Duodenal mucosa (tissue), 2 donors: ENCODE data around the gene C3orf62.

Experiments used
- H3K27ac ChIP-seq: one replicate; pipeline ENCODE4 v1.7.0; 2013; ENCODE audit warnings: low read depth, low read length
- H3K27me3 ChIP-seq, 2 donors: one replicate each; pipeline ENCODE4 v1.7.0; 2013; ENCODE audit warnings: low read length in 2 of 2, control low read depth in 1 of 2; ENCODE audit not compliant: insufficient read depth in 2 of 2, control insufficient read depth in 1 of 2
- H3K36me3 ChIP-seq, 2 donors: one replicate each; pipeline ENCODE4 v1.7.0; 2013; ENCODE audit warnings: low read length in 2 of 2, control low read depth in 1 of 2; ENCODE audit not compliant: insufficient read depth in 2 of 2, control insufficient read depth in 1 of 2
- H3K4me1 ChIP-seq, 2 donors: one replicate each; pipeline ENCODE4 v1.7.0; 2013; ENCODE audit warnings: low read length in 2 of 2, control low read depth in 1 of 2; ENCODE audit not compliant: insufficient read depth in 2 of 2, control insufficient read depth in 1 of 2
- H3K4me3 ChIP-seq, 2 donors: one replicate each; pipeline ENCODE4 v1.7.0; 2013; ENCODE audit warnings: low read length in 2 of 2, low read depth in 1 of 2
- H3K9ac ChIP-seq, 2 donors: one replicate each; pipeline ENCODE4 v1.7.0; 2013; ENCODE audit warnings: low read length in 2 of 2, low read depth in 1 of 2
- H3K9me3 ChIP-seq, 2 donors: one replicate each; pipeline ENCODE4 v1.7.0; 2013; ENCODE audit warnings: low read length in 2 of 2, control low read depth in 1 of 2; ENCODE audit not compliant: control insufficient read depth in 1 of 2

Gene C3orf62

DNA sequence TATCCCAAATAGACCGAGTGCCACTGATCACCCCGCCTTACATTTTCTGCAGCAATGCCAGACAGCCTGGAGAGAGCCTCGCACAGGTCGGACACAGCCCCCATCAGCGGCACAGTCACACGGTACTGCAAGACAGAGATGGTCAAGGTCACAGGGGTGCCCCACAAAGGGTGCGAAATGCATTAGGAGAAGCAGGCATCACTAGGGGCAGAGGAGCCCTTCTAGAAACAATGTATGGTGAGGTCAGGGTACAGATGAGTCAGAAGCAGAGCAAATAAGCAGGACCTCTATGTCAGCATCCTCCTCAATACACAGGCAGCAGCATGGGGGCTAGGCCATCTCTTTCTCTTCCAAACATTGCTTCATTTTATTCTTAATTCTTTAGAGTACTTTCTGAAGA, 21.5 kb upstream of the C3orf62 start:
- no peak overlapping the region for H3K27ac ChIP-seq
- no peak overlapping the region for H3K4me3 ChIP-seq
- H3K27me3 ChIP-seq: no peaks in the 10 kb centered on the region
- peaks cover 53 to 81% of the 10 kb centered on the region in 2 donors for H3K36me3 ChIP-seq
- no peak overlapping the region for H3K9ac ChIP-seq
- no peaks in the 10 kb centered on the region for H3K4me1 ChIP-seq
- H3K9me3 ChIP-seq: no peaks in the 10 kb centered on the region

DNA sequence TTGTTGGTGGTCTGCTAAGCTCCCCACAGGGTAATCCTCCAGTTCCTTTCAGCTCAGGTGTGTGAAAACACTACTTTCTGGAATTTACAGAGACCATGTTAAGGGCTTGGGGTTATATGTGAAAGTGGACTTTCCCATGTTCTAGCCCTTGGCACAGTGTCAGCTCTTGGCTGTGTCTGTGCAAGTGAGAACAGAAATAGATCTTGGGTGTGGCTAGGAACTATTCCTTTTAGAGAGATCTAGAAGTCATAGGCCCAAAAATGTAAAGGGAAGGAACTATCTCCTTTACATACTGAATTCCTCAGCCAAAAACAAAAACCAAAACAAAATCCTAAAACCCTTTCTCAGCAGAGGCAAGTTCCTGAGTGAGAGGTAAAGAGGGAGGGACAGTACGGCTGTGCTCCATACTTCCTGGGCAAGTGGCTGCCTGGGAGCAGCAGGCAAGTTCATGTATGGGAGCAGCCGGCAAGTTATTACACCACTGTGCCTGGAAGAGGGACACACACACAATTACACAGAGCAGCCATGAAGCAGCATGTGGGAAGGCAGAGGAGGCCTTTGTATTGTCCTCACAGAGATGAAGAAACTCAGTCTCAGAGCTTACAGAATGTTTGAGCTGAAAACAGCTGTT, 19.9 kb upstream of the C3orf62 start:
- H3K27ac ChIP-seq: peak overlapping the region; percentile 33
- H3K9me3 ChIP-seq: no peaks in the 10 kb centered on the region
- no peak overlapping the region for H3K4me3 ChIP-seq
- no peaks in the 10 kb centered on the region for H3K4me1 ChIP-seq
- H3K36me3 ChIP-seq: peaks cover 44 to 78% of the 10 kb centered on the region in 2 donors
- no peak overlapping the region for H3K9ac ChIP-seq
- H3K27me3 ChIP-seq: no peaks in the 10 kb centered on the region

DNA sequence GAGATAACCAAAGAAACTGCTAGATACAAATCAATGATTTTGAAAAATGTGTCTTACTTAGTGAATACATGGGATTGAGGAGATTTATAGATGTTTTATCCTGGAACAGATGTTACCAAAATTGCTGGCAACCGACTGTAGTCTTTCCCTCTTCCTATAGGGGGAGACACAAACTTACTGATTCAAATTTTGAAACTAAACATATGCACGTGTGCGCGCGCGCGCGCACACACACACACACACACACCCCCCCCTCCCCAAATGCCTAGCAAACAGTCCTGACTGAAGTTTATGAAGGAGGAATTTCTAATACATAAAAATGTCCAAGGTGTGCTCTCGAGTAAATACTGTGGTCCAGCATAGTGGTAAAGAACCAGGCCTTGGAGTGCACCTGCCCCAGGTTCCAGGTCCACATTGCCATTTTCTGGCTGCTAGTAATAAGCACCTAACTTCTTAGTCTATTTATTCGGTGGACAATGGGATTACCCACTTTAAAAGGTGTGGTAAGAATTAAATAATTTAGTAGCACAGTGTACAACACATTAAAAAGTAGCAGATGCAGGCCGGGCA, 18.5 kb upstream of the C3orf62 start:
- Histone ChIP-seq H3K9me3 (no peaks in the 10 kb centered on the region), H3K4me1 (no peaks in the 10 kb centered on the region), H3K4me3 (no peak overlapping the region), H3K27ac (no peak overlapping the region), H3K27me3 (no peaks in the 10 kb centered on the region), H3K36me3 (peaks cover 42 to 70% of the 10 kb centered on the region in 2 donors), H3K9ac (no peak overlapping the region)

DNA sequence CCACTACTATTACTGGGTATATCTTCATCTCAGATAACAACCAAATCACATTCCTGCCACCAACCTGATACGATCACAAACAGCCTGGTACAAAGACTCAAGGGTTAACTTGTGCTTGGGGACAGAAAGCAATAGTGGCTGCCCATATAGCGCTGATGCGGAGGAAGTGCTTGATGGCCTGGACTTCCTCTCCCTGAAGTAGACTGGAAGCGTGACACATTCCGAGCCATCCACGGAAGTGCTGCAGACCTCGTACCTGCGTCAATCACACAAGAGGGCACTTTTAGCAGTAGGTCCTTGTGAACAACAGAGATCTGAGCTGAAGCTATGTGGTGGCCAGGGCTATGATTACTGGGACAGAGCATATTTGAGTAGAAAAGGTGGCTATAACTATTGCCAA, 17.3 kb upstream of the C3orf62 start:
- Histone ChIP-seq H3K27me3 (no peaks in the 10 kb centered on the region), H3K9me3 (no peaks in the 10 kb centered on the region), H3K9ac (no peak overlapping the region), H3K4me3 (no peak overlapping the region), H3K27ac (no peak overlapping the region), H3K36me3 (peaks cover 32 to 71% of the 10 kb centered on the region in 2 donors), H3K4me1 (no peaks in the 10 kb centered on the region)

DNA sequence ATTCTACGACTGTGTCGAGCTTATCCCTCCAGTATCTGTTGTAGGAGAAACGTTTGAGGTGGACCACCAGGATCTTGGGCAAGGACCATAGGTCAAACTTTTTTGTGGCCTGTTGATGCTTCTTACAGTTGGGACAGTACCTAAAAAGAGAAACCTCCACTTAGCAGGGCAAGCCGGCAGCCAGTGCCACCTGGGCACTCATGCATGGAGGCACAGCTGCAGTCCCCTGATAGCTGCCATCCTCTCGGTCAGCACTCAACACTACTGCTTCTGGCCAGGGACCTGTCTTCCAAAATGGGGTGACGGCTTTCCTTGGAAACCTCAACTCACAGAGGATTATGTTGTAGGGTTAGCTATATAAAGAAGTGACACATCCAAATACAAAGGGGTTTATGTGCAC, 7.0 kb upstream of the C3orf62 start:
- no peak overlapping the region for H3K4me3 ChIP-seq
- H3K36me3 ChIP-seq: peaks cover 51 to 66% of the 10 kb centered on the region in 2 donors
- peaks cover 0 to 7% of the 10 kb centered on the region in 2 donors for H3K4me1 ChIP-seq

DNA sequence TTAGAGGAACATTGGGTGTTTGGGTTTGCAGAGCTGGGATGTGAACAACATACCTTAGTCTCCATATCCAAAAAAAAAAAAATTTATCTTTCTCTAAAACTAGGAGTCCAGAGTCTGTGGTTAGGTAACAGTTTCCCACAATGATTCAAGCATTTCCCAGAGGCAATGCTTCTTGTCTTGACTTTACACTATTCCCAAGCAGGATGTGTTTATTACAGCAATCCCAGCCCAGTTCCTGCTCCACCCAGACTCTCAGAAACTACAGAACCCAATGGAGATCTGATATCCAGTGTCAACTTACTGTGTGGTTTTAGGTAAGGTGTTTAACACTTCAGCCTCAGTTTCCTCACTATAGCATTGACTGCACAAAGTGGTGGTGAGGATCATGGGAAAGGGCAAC, 2.3 kb upstream of the C3orf62 start:
- no peak overlapping the region for H3K9ac ChIP-seq
- H3K36me3 ChIP-seq: peaks cover 27 to 28% of the 10 kb centered on the region in 2 donors
- no peaks in the 10 kb centered on the region for H3K27me3 ChIP-seq
- H3K9me3 ChIP-seq: no peaks in the 10 kb centered on the region
- H3K4me3 ChIP-seq: no peak overlapping the region
- H3K27ac ChIP-seq: no peak overlapping the region
- peaks cover 17 to 18% of the 10 kb centered on the region in 2 donors for H3K4me1 ChIP-seq

More for the DNA sequence above, 7.0 kb upstream of the C3orf62 start:
- Histone ChIP-seq H3K9ac (no peak overlapping the region), H3K9me3 (no peaks in the 10 kb centered on the region), H3K27ac (no peak overlapping the region), H3K27me3 (no peaks in the 10 kb centered on the region)

DNA sequence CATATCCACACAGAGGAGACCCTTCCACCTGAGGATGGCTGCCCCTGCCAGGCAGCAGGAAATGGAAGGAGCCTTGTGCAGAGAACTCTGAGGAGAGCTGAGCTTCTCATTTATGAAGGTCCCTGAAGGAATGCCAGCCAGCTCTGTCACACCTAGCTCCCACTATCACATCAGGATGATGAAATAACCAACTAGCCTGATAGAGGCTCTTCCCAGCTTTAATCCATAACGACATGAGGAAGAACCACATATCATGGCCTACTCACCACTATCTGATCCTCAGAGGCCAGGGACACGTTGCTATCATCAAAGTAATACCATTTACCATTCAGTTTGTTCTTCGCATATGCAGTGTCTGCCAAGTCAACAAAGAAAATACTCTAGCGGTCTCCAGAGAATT, 1.5 kb upstream of the C3orf62 start:
- H3K36me3 ChIP-seq: peaks cover 19 to 20% of the 10 kb centered on the region in 2 donors
- H3K9ac ChIP-seq: no peak overlapping the region
- peaks cover 17 to 18% of the 10 kb centered on the region in 2 donors for H3K4me1 ChIP-seq
- H3K4me3 ChIP-seq: no peak overlapping the region
- H3K27me3 ChIP-seq: no peaks in the 10 kb centered on the region
- H3K9me3 ChIP-seq: no peaks in the 10 kb centered on the region
- peak overlapping the region; percentile 50 for H3K27ac ChIP-seq

DNA sequence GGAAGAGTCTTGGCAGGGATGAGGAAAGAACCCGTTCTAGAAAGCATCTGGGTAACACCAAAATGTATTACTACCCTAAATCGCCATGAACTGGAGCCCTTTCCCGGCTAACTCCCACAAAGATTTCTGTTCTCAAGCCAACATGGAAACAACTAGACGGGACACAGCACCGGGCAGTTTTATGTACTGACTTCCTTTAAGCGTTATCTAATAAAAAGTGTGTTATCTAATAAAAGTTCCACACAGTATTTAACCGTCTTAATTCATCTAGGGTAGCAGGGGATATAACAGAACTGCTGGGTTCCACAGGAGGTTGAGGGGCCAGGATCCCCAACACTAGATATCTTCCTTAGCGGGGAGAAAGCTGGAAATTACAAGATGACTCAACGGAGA, 347 bp upstream of the C3orf62 start:
- Histone ChIP-seq H3K4me3 (peak overlapping the region; percentile 75 to 80), H3K9ac (peak overlapping the region; percentile 57 to 68), H3K4me1 (peaks cover 17 to 18% of the 10 kb centered on the region in 2 donors), H3K27me3 (no peaks in the 10 kb centered on the region), H3K27ac (peak overlapping the region; percentile 81), H3K36me3 (peaks cover 12 to 17% of the 10 kb centered on the region in 2 donors), H3K9me3 (no peaks in the 10 kb centered on the region)

DNA sequence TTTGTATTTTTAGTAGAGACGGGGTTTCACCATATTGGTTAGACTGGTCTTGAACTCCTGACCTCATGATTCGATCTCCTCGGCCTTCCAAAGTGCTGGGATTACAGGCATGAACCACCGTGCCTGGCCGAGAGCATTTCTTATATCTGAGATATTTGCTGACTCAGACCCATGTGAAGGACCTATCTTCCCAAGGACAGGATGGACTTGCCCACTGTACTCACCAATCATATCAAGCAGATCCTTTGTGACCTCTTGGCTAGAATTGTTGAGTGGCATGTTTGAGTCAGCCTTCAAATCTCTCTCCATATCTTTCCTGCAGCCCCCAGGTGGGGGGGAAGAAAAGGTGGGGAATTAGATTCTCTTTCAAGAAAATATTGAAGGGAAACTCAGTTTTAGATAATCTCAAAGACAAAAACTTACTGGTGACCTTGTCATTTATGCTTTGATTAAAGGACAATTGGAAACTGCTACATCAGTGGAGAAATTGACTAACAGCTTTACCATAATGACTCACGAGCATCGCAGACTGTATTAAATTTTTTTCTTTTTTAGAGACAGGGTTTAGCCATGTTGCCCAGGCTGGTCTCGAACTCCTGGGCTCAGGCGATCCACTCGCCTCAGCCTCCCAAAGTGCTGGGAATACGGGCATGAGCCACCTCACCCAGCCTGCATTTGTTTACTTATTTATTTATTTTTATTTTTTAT, 3.1 kb downstream of the C3orf62 start:
- Histone ChIP-seq H3K4me3 (no peak overlapping the region), H3K27ac (no peak overlapping the region), H3K9ac (no peak overlapping the region), H3K36me3 (peaks cover 4 to 9% of the 10 kb centered on the region in 2 donors), H3K4me1 (peaks cover 26 to 28% of the 10 kb centered on the region in 2 donors), H3K27me3 (no peaks in the 10 kb centered on the region), H3K9me3 (no peaks in the 10 kb centered on the region)

DNA sequence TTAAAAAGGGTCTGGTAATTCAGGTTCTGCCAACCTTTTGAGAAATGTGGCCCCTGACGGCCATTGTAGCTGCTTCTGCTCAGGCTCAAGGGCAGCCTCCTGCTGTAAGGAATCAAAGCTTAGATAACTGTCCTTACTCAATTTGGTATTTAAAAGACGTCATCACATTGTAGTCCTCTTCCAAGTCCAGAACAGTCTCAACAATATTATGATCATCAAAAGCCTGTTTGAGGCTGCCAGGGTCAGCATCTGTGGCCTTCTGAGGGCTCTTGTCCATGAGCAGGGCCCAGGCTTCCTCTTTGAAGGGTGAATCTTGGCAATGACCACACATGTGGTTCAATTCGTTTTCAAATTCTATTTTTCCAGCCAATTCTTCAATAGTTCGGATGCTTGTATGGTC, 6.0 kb downstream of the C3orf62 start:
- Histone ChIP-seq H3K4me3 (no peak overlapping the region), H3K4me1 (peaks cover 14 to 20% of the 10 kb centered on the region in 2 donors), H3K27me3 (no peaks in the 10 kb centered on the region), H3K36me3 (peaks cover 0 to 9% of the 10 kb centered on the region in 2 donors), H3K27ac (no peak overlapping the region), H3K9ac (no peak overlapping the region), H3K9me3 (no peaks in the 10 kb centered on the region)
